ENCODE data around the gene ATXN10.

ATXN10 gene

DNA sequence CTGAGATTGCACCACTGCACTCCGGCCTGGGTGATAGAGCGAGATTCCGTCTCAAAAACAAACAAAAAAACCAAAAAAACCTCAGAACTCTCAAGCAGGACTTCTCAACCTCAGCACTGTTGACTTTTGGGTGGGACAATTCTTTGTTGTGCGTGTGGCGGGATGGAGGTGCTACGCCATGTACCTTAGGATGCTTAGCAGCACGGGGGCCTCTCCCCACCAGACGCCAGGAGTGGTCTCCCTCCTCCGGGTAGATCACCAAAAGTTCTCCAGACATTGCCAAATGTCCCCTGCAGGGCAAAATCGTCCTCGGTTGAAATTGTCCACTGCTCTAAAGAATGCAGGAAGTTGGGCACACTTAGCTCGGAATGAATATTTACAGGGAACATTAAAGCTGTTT lies 26.9 kb upstream of the ATXN10 start:
- no peak overlapping the region for H3K4me3 ChIP-seq (ENCODE audit: low read depth, low read length)
- DNase-seq (ENCODE audit: low read depth): no peak
- TF ChIP-seq CTCF (conservative IDR thresholded peaks at IDR 0.05; ENCODE audit: low read depth, low read length): no peak

GRCh38 chr22:45645150-45645525 lies 26.5 kb upstream of the ATXN10 start:
- no peak for DNase-seq (ENCODE audit: low read depth)
- H3K4me3 ChIP-seq (ENCODE audit: low read depth, low read length): no peak overlapping the region
- no peak for TF ChIP-seq CTCF (conservative IDR thresholded peaks at IDR 0.05; ENCODE audit: low read depth, low read length)

GRCh38 chr22:45645526-45646414 lies 25.9 kb upstream of the ATXN10 start:
- TF ChIP-seq CTCF (conservative IDR thresholded peaks at IDR 0.05; ENCODE audit: low read depth, low read length): peak; percentile 55
- peak overlapping the region; percentile 32 for H3K4me3 ChIP-seq (ENCODE audit: low read depth, low read length)
- DNase-seq (ENCODE audit: low read depth): peak; percentile 61

GRCh38 chr22:45647532-45648225 lies 24.0 kb upstream of the ATXN10 start:
- no peak for DNase-seq (ENCODE audit: low read depth)
- no peak for TF ChIP-seq CTCF (conservative IDR thresholded peaks at IDR 0.05; ENCODE audit: low read depth, low read length)
- no peak overlapping the region for H3K4me3 ChIP-seq (ENCODE audit: low read depth, low read length)

DNA sequence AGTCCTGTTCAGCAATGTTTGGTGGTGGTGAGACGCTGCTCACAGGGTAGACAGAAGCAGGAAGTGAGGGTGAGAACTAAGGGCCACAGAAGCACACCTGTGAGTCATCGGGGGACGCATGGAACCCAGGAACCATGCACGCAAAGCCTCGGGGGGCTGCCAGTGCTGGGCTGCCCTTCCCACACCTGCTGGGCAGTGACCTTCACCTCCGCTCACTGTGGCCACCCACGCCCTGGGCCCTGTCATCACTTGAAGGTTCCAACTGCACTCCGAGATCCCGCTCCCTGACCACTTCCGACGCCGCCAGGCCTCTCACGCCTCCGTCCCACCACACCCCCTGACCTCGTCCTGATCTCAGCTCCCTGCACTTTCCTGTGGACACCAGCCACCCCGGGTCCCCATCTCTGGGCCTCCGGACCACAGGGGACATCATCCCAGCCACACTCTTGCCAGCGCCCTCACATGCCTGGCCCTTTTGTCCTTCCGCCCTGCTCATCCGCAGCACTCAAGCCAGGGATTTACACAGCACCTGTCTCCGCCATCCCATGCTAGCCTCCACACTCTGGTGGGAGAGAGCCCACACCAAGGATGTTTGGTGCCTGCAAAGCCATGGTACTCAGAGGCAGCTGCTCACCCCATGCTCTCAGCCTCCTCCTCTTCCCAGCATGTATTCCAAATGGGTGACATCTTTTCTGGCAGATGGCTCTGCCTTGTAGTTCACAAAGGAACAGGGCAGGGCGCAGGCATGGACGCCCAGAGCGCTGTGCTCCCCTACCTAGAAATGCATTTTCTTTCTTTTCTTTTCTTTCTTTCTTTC lies 23.1 kb upstream of the ATXN10 start:
- no peak for DNase-seq (ENCODE audit: low read depth)
- TF ChIP-seq CTCF (conservative IDR thresholded peaks at IDR 0.05; ENCODE audit: low read depth, low read length): no peak
- no peak overlapping the region for H3K4me3 ChIP-seq (ENCODE audit: low read depth, low read length)

DNA sequence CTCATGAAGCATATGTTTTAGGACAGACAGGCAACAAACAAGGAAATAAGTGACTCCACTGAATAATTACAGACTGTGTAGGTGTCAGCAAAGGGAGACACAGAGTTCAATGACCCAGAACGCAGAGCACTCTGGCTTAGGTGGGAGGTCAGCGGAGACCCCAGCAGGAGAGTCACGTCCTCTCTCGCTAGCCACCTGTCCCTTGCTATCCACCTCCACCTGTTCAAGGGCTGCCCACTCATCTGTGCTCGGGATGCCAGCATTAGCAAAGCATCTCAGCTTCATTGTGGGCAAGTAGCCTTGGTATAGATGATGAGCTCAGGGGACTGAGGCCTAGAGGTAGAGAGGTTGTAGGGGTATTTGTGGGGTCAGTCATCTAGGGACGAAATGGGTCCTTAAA lies 21.8 kb upstream of the ATXN10 start:
- DNase-seq (ENCODE audit: low read depth): no peak
- H3K4me3 ChIP-seq (ENCODE audit: low read depth, low read length): no peak overlapping the region
- no peak for TF ChIP-seq CTCF (conservative IDR thresholded peaks at IDR 0.05; ENCODE audit: low read depth, low read length)
